Measurements from ENCODE around the gene CDK18. TPM values are rescaled to one million over a fixed set of nuclear protein-coding genes. Genes with fewer than 3 reads are reported as not detected.

The CDK18 gene
- total RNA-seq, 1 experiment from 2014 or later, result 38.5 TPM

DNA sequence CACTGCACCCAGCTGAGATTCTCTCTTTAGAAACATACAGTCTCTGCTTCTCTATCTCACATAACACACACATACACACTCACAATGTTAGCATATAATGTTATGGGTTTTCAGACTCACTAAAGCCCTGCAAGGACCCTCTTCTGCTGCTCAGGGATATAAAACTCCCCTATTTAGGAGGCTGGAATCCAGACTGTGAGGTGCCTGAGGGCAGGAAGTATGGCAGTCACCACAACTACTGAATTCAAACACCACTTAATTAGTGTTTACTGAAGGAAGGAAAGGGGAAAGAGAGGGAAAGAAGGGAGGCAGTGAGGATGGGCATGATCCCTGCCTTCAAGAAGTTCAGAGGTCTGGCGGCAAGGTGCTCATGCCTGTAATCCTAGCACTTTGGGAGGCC is 7.8 kb upstream of the CDK18 start:
- DNase-seq, result no peak
- H3K23ac ChIP-seq (ENCODE audit: insufficient read length, low read depth, low read length), result no peak overlapping the region
- Mint-ChIP-seq H3K9me3 (no peaks in the 10 kb centered on the region), H3K36me3 (ENCODE audit: insufficient read depth in 1 of 3, low read depth in 3 of 3) (peaks cover 0 to 2% (median 0%) of the 10 kb centered on the region in 3 experiments; a peak in 1 of 7 replicates), H3K4me3 (no peak overlapping the region), H3K4me1 (peaks cover 51 to 55% of the 10 kb centered on the region in 2 experiments), H3K27me3 (ENCODE audit: low read depth) (peaks cover 19% of the 10 kb centered on the region), H3K27ac (no peak overlapping the region)
- no peak overlapping the region for H2BK15ac ChIP-seq (ENCODE audit: low read depth, low read length)
- no peaks in the 10 kb centered on the region for H4K20me1 ChIP-seq (ENCODE audit: control insufficient read depth, insufficient read depth, insufficient read length)
- H2BK5ac ChIP-seq (ENCODE audit: insufficient read length, low read length), result no peak overlapping the region
- no peak overlapping the region for H3K27ac ChIP-seq (ENCODE audit: insufficient read length, low read depth, low read length)
- no peak overlapping the region for H3T11ph ChIP-seq (ENCODE audit: low read length)
- no peaks in the 10 kb centered on the region; the same call in 1 of the 2 replicates for H3K27me3 ChIP-seq (ENCODE audit: insufficient read depth, low read length)
- H2AFZ ChIP-seq (ENCODE audit: low read length), result no peak overlapping the region
- H2BK20ac ChIP-seq (ENCODE audit: low read depth, low read length, poor library complexity, severe bottlenecking), result no peak overlapping the region
- H3K4me2 ChIP-seq (ENCODE audit: insufficient read depth, insufficient read length, low read length), result no peak overlapping the region
- TF ChIP-seq, protein P1, sequence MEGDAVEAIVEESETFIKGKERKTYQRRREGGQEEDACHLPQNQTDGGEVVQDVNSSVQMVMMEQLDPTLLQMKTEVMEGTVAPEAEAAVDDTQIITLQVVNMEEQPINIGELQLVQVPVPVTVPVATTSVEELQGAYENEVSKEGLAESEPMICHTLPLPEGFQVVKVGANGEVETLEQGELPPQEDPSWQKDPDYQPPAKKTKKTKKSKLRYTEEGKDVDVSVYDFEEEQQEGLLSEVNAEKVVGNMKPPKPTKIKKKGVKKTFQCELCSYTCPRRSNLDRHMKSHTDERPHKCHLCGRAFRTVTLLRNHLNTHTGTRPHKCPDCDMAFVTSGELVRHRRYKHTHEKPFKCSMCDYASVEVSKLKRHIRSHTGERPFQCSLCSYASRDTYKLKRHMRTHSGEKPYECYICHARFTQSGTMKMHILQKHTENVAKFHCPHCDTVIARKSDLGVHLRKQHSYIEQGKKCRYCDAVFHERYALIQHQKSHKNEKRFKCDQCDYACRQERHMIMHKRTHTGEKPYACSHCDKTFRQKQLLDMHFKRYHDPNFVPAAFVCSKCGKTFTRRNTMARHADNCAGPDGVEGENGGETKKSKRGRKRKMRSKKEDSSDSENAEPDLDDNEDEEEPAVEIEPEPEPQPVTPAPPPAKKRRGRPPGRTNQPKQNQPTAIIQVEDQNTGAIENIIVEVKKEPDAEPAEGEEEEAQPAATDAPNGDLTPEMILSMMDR (conservative IDR thresholded peaks at IDR 0.05), result no peak
- no peak overlapping the region for H4K5ac ChIP-seq (ENCODE audit: insufficient read length, low read depth, low read length)
- no peak overlapping the region for H4K8ac ChIP-seq (replicated peaks; ENCODE audit: insufficient read length, low read depth, low read length)
- no peak overlapping the region for H2BK12ac ChIP-seq (ENCODE audit: insufficient read length, low read depth, low read length)
- H3K56ac ChIP-seq (ENCODE audit: insufficient read length, low read depth, low read length), result no peak overlapping the region
- peaks cover 7% of the 10 kb centered on the region; the same call in 1 of the 2 replicates for H3K4me1 ChIP-seq (ENCODE audit: insufficient read depth, low read length)
- H3K23me2 ChIP-seq (ENCODE audit: insufficient read length, low read depth, low read length, poor library complexity, severe bottlenecking), result no peaks in the 10 kb centered on the region
- H3K79me1 ChIP-seq (ENCODE audit: insufficient read depth, low read depth, low read length, poor library complexity, severe bottlenecking), result no peaks in the 10 kb centered on the region
- H3K9me3 ChIP-seq (ENCODE audit: control insufficient read depth, low read depth, low read length), result no peaks in the 10 kb centered on the region
- H3K4ac ChIP-seq (ENCODE audit: low read depth, low read length), result no peak overlapping the region
- H3K18ac ChIP-seq (ENCODE audit: insufficient read length, low read depth, low read length), result no peak overlapping the region
- no peak overlapping the region for H2BK120ac ChIP-seq (ENCODE audit: low read depth, low read length, poor library complexity, severe bottlenecking)
- H3K14ac ChIP-seq (ENCODE audit: insufficient read depth, low read length), result no peak overlapping the region
- no peaks in the 10 kb centered on the region for H3K79me2 ChIP-seq (ENCODE audit: insufficient read depth, low read length)
- H4K91ac ChIP-seq (ENCODE audit: insufficient read length, low read depth, low read length), result no peak overlapping the region
- H2AK5ac ChIP-seq (ENCODE audit: insufficient read length, low read length), result no peak overlapping the region
- H3K9ac ChIP-seq (ENCODE audit: extremely low read depth, insufficient read length, low read length), result no peak overlapping the region
- WGBS (ENCODE audit: extremely low coverage, insufficient read length, low lambda C conversion rate), result no CpG with 5 or more reads among the region's 1 CpG
